Activated CD4-positive, alpha-beta T cell treated with anti-CD3 and anti-CD28 coated beads, Interleukin-2, amount 50 U/mL, for 24 hours (primary cell): ENCODE results near the gene ATG101.

ENCODE experiments used
- DNase-seq, 2 donors: peaks; one replicate each; pipeline ENCODE4 v3.0.0-alpha.2; 2020; ENCODE audit warnings: low read depth in 1 of 2, low spot score in 1 of 2

Gene ATG101

GRCh38 chr12:52079576-52080402 is 10.0 kb downstream of the ATG101 start, which contains the start of gene SMIM41:
Gene SMIM41, plus strand, starts transcription at chr12:52079704. Its CDS starts 76 bp downstream, at chr12:52079780.
- no peak for DNase-seq

GRCh38 chr12:52080403-52081251 is 10.8 kb downstream of the ATG101 start:
- DNase-seq = no peak

GRCh38 chr12:52081263-52081733 is 11.5 kb downstream of the ATG101 start:
- no peak for DNase-seq

- DNase-seq = no peak
Observed at GRCh38 chr12:52082026-52082668, 12.4 kb downstream of the ATG101 start.

GRCh38 chr12:52082669-52082987 is 12.8 kb downstream of the ATG101 start:
- no peak for DNase-seq

- peak; percentile 58 for DNase-seq
Observed at GRCh38 chr12:52082988-52083637, 13.3 kb downstream of the ATG101 start.

GRCh38 chr12:52083638-52083996 is 13.8 kb downstream of the ATG101 start:
- DNase-seq = no peak

GRCh38 chr12:52084491-52085231 is 14.9 kb downstream of the ATG101 start:
- no peak for DNase-seq

- DNase-seq = no peak
Observed at GRCh38 chr12:52085682-52086180, 16.0 kb downstream of the ATG101 start.

GRCh38 chr12:52086366-52086765 is 16.6 kb downstream of the ATG101 start:
- DNase-seq = no peak

GRCh38 chr12:52086944-52087835 is 17.4 kb downstream of the ATG101 start:
- DNase-seq = no peak

- no peak for DNase-seq
Observed at GRCh38 chr12:52087961-52088820, 18.4 kb downstream of the ATG101 start.

- no peak for DNase-seq
Observed at GRCh38 chr12:52089491-52089890, 19.7 kb downstream of the ATG101 start.

GRCh38 chr12:52090291-52090690 is 20.5 kb downstream of the ATG101 start:
- DNase-seq = no peak

- DNase-seq = no peak
Observed at GRCh38 chr12:52091061-52091460, 21.3 kb downstream of the ATG101 start.

GRCh38 chr12:52091869-52092268 is 22.1 kb downstream of the ATG101 start:
- DNase-seq = no peak

- no peak for DNase-seq
Observed at GRCh38 chr12:52093346-52093745, 23.6 kb downstream of the ATG101 start.

GRCh38 chr12:52096332-52097044 is 26.7 kb downstream of the ATG101 start:
- no peak for DNase-seq
